Parathyroid adenoma (tissue), 2 donors: ENCODE data around the gene MLPH.

Source experiments
- H2AFZ ChIP-seq: fragments of 300-600 bp; sonication (generic); one replicate; pipeline ENCODE4 v1.7.0; 2017; ENCODE audit warnings: antibody characterized with exemption, mild to moderate bottlenecking
- H3K27ac ChIP-seq: fragments of 300-600 bp; sonication (generic); one replicate; pipeline ENCODE4 v1.7.0; 2017
- H3K27me3 ChIP-seq: fragments of 300-600 bp; sonication (generic); one replicate; pipeline ENCODE4 v1.7.0; 2017; ENCODE audit warnings: low read length; ENCODE audit not compliant: control insufficient read depth, insufficient read depth
- H3K36me3 ChIP-seq: fragments of 300-600 bp; sonication (generic); one replicate; pipeline ENCODE4 v1.7.0; 2017; ENCODE audit warnings: low read length; ENCODE audit not compliant: control insufficient read depth, insufficient read depth
- H3K4me1 ChIP-seq: fragments of 300-600 bp; sonication (generic); one replicate; pipeline ENCODE4 v1.7.0; 2017; ENCODE audit warnings: control low read depth
- H3K4me2 ChIP-seq: fragments of 300-600 bp; sonication (generic); one replicate; pipeline ENCODE4 v1.7.0; 2017; ENCODE audit warnings: low read length
- H3K4me3 ChIP-seq: fragments of 300-600 bp; sonication (generic); one replicate; pipeline ENCODE4 v1.7.0; 2017; ENCODE audit warnings: low read depth, low read length
- H3K79me2 ChIP-seq: fragments of 300-600 bp; sonication (generic); one replicate; pipeline ENCODE4 v1.7.0; 2017; ENCODE audit warnings: control low read depth
- H3K9ac ChIP-seq: fragments of 300-600 bp; sonication (generic); one replicate; pipeline ENCODE4 v1.7.0; 2017; ENCODE audit warnings: mild to moderate bottlenecking
- H3K9me3 ChIP-seq: fragments of 300-600 bp; sonication (generic); one replicate; pipeline ENCODE4 v1.7.0; 2017; ENCODE audit warnings: low read length; ENCODE audit not compliant: control insufficient read depth
- TF ChIP-seq, protein P1 (sequence below): fragments of 300-600 bp; sonication (generic); IDR thresholded peaks from one replicate; pipeline ENCODE4 v1.7.0; 2017; ENCODE audit warnings: antibody characterized with exemption, mild to moderate bottlenecking
- donor health status: primary hyperparathyroidism.

MLPH gene

DNA sequence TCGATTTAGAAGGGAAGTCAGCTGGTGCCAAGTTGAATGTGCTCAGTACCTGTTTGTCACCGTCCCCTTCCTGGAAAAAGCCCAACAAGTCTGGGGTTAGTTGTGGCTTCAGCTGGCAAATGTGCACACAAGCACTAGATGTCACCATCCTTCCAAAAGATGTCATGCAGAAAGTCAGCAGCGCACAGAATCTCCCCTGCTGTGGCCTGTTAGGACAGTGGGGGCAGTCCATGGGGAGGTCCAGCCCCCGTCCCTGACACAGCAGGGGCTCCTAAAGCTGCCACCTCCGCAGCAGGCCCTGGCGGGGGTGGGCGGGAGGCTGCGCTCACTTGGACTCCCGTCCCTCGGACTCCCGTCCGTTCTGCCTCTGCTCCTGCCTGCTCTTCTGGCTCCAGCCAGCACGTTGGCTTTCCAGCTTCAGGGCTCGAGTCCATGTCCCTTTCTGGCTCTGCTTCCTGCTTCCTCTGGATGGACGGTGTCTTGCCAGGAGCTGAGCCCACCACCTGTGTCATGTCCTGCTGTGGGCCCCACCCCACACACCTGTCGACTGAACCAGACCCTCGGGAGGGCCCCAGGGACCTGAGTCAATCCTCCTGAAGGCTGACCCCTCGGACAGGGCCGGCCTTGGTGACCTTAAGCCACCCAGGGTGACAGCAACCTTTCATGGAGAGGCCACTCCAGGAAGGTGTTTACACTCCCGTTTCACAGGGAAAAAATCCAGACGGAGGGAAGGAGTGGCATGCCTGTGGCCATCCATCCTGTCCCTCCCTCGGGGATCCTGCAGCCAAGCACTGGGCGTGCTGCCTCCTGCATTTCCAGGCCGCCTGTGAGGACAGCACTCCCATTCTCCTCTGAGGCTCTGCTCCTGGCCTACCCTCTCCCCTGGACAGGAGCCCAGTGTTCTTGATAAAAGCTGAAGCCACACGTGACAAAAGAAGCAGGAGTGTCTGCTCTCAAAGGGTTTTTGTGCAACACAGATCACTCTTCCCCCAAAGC, 95.0 kb downstream of the MLPH start:
- H3K9ac ChIP-seq = no peak overlapping the region
- no peaks in the 10 kb centered on the region for H3K27me3 ChIP-seq
- H3K27ac ChIP-seq = peak overlapping the region; percentile 67

DNA sequence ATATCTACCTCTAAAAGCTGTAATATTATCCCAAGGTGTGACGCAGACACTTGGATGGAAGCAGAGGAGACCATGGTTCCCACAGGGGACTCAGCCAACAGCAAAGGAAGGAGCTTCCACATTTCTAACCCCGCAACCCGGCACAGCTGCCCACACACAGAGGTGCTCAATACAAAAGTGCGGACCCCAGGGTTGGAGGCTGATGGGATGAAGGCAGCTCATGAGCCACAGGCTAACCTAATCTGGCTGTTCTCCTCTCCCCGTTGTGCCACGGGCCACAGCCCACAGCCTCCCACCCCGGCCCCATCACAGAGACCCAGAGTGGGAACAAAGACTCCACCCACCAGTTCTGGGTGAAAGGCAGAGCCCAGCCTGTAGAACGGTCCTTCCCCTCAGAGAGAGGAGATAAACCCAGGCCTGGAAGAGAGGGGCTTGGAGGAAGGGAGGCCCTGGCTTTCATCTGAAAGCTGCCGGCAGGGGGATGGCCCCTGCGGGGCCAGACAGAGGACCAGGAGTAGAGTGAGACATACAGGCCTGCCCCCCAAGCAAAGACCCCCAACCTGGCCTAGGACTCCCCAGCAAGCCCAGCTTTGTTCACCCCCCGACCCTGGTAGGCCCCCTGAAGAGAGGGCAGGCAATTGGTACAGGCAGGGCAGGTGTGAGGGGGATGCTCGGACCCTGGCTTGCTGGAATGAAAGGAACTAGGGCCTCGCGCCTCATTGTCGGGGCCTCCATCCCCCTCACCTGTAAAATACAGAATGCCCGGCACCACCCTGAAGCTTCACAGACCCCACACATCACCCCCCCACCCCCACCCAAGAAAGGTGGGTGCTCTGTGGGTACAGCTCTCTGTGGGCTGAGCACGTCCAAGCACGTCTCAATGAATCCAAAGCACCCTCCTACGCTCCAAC, 96.6 kb downstream of the MLPH start:
- no peak overlapping the region for H3K27ac ChIP-seq
- no peaks in the 10 kb centered on the region for H3K9me3 ChIP-seq
- no peak overlapping the region for H3K9ac ChIP-seq
- no peaks in the 10 kb centered on the region for H3K27me3 ChIP-seq
- H3K36me3 ChIP-seq = no peaks in the 10 kb centered on the region
- no peak overlapping the region for H2AFZ ChIP-seq
- TF ChIP-seq, protein P1, sequence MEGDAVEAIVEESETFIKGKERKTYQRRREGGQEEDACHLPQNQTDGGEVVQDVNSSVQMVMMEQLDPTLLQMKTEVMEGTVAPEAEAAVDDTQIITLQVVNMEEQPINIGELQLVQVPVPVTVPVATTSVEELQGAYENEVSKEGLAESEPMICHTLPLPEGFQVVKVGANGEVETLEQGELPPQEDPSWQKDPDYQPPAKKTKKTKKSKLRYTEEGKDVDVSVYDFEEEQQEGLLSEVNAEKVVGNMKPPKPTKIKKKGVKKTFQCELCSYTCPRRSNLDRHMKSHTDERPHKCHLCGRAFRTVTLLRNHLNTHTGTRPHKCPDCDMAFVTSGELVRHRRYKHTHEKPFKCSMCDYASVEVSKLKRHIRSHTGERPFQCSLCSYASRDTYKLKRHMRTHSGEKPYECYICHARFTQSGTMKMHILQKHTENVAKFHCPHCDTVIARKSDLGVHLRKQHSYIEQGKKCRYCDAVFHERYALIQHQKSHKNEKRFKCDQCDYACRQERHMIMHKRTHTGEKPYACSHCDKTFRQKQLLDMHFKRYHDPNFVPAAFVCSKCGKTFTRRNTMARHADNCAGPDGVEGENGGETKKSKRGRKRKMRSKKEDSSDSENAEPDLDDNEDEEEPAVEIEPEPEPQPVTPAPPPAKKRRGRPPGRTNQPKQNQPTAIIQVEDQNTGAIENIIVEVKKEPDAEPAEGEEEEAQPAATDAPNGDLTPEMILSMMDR = no peak
- H3K4me1 ChIP-seq = peaks cover 19% of the 10 kb centered on the region
- no peak overlapping the region for H3K4me3 ChIP-seq
- H3K4me2 ChIP-seq = no peak overlapping the region
- peaks cover 6% of the 10 kb centered on the region for H3K79me2 ChIP-seq

More for the DNA sequence above, 95.0 kb downstream of the MLPH start:
- Histone ChIP-seq H3K4me1 (peaks cover 13% of the 10 kb centered on the region), H3K4me2 (no peak overlapping the region), H2AFZ (peak overlapping the region; percentile 45), H3K36me3 (no peaks in the 10 kb centered on the region), H3K9me3 (no peaks in the 10 kb centered on the region), H3K4me3 (no peak overlapping the region), H3K79me2 (peaks cover 6% of the 10 kb centered on the region)
- TF ChIP-seq, protein P1 = peak; percentile 61

DNA sequence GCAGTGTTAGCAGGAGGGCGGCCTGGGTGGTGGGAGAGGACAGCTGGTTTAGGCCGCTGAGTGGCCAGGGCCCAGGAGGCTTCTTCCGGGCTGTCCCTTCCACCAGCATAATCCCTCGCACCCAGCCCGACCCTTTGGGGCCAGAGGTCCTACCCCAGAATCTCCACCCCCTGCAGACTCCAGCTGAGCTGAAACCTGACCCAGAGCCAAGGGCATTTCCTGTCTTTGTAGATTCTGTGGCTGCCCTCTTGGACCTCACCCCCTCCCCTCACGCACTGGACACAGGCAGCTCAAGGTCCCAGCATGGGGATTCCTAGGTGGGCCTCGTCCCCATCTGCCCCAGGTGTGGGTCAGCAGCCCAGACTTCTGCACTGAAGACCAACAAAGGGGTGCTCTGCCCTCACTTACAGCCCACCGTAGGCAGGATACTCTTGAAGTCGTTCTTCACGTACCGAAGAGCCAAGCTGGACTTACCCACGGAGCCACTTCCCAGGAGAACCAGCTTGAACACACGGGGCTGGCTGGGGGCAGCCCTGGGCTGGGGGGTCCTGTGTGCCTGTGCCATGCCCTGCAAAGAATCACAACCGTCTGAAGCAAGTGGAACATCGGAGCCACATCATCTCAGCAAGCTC, 98.7 kb downstream of the MLPH start:
- TF ChIP-seq, protein P1 = no peak

DNA sequence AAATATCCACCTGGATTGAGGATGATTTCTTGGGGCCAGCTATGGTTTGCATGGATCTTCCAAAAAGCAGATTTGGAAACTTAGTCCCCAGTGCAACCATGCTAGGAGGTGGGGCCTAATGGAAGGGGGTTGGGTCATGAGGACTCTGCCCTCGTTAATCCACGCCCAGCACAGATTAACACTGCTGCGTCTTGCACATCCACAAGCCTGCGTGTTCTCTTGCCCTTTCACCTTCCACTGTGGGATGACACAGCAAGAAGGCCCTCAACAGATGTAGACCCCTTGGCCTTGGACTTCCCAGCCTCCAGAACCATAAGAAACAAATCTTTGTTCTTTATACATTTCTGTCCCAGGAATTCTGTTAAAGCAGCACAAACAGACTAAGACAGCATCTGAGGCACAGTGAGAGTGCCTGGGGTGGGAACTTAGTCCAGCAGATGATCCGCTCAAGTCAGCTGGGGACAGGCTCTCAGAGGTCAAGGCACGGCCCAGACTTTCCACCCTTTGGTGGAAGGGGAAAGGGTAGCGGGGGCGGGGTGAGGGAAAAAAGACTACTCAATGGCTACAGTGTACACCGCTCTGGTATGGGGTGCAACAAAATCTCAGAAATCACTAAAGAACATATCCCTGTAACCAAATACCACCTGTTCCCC, 101.1 kb downstream of the MLPH start:
- Histone ChIP-seq H3K36me3 (no peaks in the 10 kb centered on the region), H3K27me3 (no peaks in the 10 kb centered on the region), H2AFZ (no peak overlapping the region), H3K4me3 (no peak overlapping the region), H3K27ac (no peak overlapping the region), H3K79me2 (no peaks in the 10 kb centered on the region), H3K4me1 (peaks cover 21% of the 10 kb centered on the region), H3K9ac (no peak overlapping the region), H3K9me3 (no peaks in the 10 kb centered on the region), H3K4me2 (no peak overlapping the region)
- TF ChIP-seq, protein P1 = no peak

More for the DNA sequence above, 98.7 kb downstream of the MLPH start:
- Histone ChIP-seq H3K27ac (no peak overlapping the region), H2AFZ (no peak overlapping the region), H3K9me3 (no peaks in the 10 kb centered on the region), H3K4me3 (no peak overlapping the region), H3K4me2 (no peak overlapping the region), H3K9ac (no peak overlapping the region), H3K79me2 (peaks cover 2% of the 10 kb centered on the region), H3K4me1 (peaks cover 19% of the 10 kb centered on the region), H3K27me3 (no peaks in the 10 kb centered on the region), H3K36me3 (no peaks in the 10 kb centered on the region)
